NCI-H128 (cell line): Measurements from ENCODE around the gene GNA14.
"Not testable (repeated sequence)": the region's sequence is repeated elsewhere in the genome, so short reads cannot be mapped to it uniquely, and the experiment has no call there.

Source experiments
- DNase-seq: peaks from one replicate; lab custom pipeline; 2025; ENCODE audit not compliant: unreplicated experiment; lab: John Stamatoyannopoulos, UW

Gene GNA14

GRCh38 chr9:77497322-77498198 lies 150.6 kb downstream of the GNA14 start:
- no peak for DNase-seq

- DNase-seq, result no peak
Observed at GRCh38 chr9:77495834-77496671, 152.1 kb downstream of the GNA14 start.

- DNase-seq, result not testable (repeated sequence)
Observed at GRCh38 chr9:77490279-77490678, 157.8 kb downstream of the GNA14 start.

- not testable (repeated sequence) for DNase-seq
Observed at GRCh38 chr9:77489405-77490163, 158.5 kb downstream of the GNA14 start.

GRCh38 chr9:77488439-77489126 lies 159.5 kb downstream of the GNA14 start:
- no peak for DNase-seq

GRCh38 chr9:77486968-77487367 lies 161.2 kb downstream of the GNA14 start:
- DNase-seq, result no peak

GRCh38 chr9:77486463-77486862 lies 161.7 kb downstream of the GNA14 start:
- DNase-seq, result no peak

- DNase-seq, result no peak
Observed at GRCh38 chr9:77475641-77476473, 172.3 kb downstream of the GNA14 start.

GRCh38 chr9:77474936-77475335 lies 173.2 kb downstream of the GNA14 start:
- DNase-seq, result no peak

- no peak for DNase-seq
Observed at GRCh38 chr9:77472646-77473045, 175.5 kb downstream of the GNA14 start.

- no peak for DNase-seq
Observed at GRCh38 chr9:77471572-77471971, 176.6 kb downstream of the GNA14 start.

- DNase-seq, result no peak
Observed at GRCh38 chr9:77469515-77470231, 178.4 kb downstream of the GNA14 start.

GRCh38 chr9:77464661-77465060 lies 183.5 kb downstream of the GNA14 start:
- no peak for DNase-seq

- DNase-seq, result no peak
Observed at GRCh38 chr9:77463151-77463550, 185.0 kb downstream of the GNA14 start.

- DNase-seq, result no peak
Observed at GRCh38 chr9:77462066-77462465, 186.1 kb downstream of the GNA14 start.

- DNase-seq, result no peak
Observed at GRCh38 chr9:77460938-77461337, 187.2 kb downstream of the GNA14 start.

GRCh38 chr9:77457916-77458592 lies 190.1 kb downstream of the GNA14 start:
- peak; percentile 37 for DNase-seq

- DNase-seq, result peak; percentile 70
Observed at GRCh38 chr9:77456829-77457437, 191.2 kb downstream of the GNA14 start.
